ENCODE data around the gene TMED3. TPM values are rescaled to one million over a fixed set of nuclear protein-coding genes. Genes with fewer than 3 reads are reported as not detected.

Gene TMED3
- total RNA-seq, 1 experiment from 2014 or later, result 53.6 TPM

- DNase-seq (ENCODE audit: low read depth, low spot score), result no peak
- Histone ChIP-seq H3K27me3 (ENCODE audit: insufficient read depth, low read length) (peaks cover 8% of the 10 kb centered on the region; the same call in 1 of the 2 replicates), H3K4me1 (ENCODE audit: control insufficient read depth in 1 of 2, insufficient read depth in 2 of 2, low read length in 2 of 2) (peaks cover 0 to 9% of the 10 kb centered on the region in 2 experiments; a peak in 2 of 4 replicates)
Measured at GRCh38 chr15:79294075-79294474, 16.8 kb upstream of the TMED3 start.

More at GRCh38 chr15:79294075-79294474, 16.8 kb upstream of the TMED3 start:
- Histone ChIP-seq H3K27ac (ENCODE audit: low read depth, low read length) (no peak overlapping the region), H3K4me3 (replicated peaks in 1 of 2; ENCODE audit: low read depth in 1 of 2, low read length in 2 of 2) (no peak overlapping the region), H3K9me3 (ENCODE audit: control insufficient read depth in 1 of 2, insufficient read depth in 1 of 2, low read depth in 1 of 2, low read length in 2 of 2) (no peaks in the 10 kb centered on the region), H3K36me3 (ENCODE audit: control insufficient read depth in 1 of 2, insufficient read depth in 2 of 2, low read length in 2 of 2) (no peaks in the 10 kb centered on the region), H3K9ac (ENCODE audit: low read length) (no peak overlapping the region), H2AFZ (ENCODE audit: low read depth, low read length, poor library complexity, severe bottlenecking) (no peak overlapping the region), H4K20me1 (ENCODE audit: insufficient read depth) (no peaks in the 10 kb centered on the region), H3K79me2 (ENCODE audit: insufficient read depth, low read length) (no peaks in the 10 kb centered on the region), H3K4me2 (ENCODE audit: low read length) (no peak overlapping the region), H3K9me2 (ENCODE audit: insufficient read depth) (no peaks in the 10 kb centered on the region)
- no peak for ATAC-seq
- CTCF ChIA-PET, result no interaction called here
- POLR2A ChIA-PET, result no interaction called here
- RAD21 ChIA-PET (ENCODE audit: low non-redundant PET in 1 of 2, low total read pairs in 2 of 2, uncharacterized antibody in 2 of 2, unreplicated experiment in 2 of 2), result no interaction called here
- BruUV-seq (replicated peaks), result no TSS peak
- TF ChIP-seq ELF1 (IDR thresholded peaks at IDR 0.05; ENCODE audit: borderline replicate concordance, low read depth), result no peak
- TF ChIP-seq, protein P1, sequence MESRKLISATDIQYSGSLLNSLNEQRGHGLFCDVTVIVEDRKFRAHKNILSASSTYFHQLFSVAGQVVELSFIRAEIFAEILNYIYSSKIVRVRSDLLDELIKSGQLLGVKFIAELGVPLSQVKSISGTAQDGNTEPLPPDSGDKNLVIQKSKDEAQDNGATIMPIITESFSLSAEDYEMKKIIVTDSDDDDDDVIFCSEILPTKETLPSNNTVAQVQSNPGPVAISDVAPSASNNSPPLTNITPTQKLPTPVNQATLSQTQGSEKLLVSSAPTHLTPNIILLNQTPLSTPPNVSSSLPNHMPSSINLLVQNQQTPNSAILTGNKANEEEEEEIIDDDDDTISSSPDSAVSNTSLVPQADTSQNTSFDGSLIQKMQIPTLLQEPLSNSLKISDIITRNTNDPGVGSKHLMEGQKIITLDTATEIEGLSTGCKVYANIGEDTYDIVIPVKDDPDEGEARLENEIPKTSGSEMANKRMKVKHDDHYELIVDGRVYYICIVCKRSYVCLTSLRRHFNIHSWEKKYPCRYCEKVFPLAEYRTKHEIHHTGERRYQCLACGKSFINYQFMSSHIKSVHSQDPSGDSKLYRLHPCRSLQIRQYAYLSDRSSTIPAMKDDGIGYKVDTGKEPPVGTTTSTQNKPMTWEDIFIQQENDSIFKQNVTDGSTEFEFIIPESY (IDR thresholded peaks at IDR 0.05; ENCODE audit: extremely low read depth, insufficient replicate concordance, low read length), result no peak
- TF ChIP-seq REST (IDR thresholded peaks at IDR 0.05; ENCODE audit: low read depth), result 0 out of 2 replicates have a peak, but pooled peaks have one; percentile 7
- intact Hi-C loops (cut with micrococcal nuclease), result no loop called here
